GM19397 (cell line): ENCODE measurements around the gene HEXIM1.

Experiments used
- ATAC-seq: cut with Tn5 transposase; IDR thresholded peaks from one replicate; pipeline ENCODE4 v1.9.1; 2021; ENCODE audit warnings: mild to moderate bottlenecking, moderate library complexity; ENCODE audit not compliant: unreplicated experiment

HEXIM1 gene

GRCh38 chr17:45145035-45145389 is 3.3 kb upstream of the HEXIM1 start:
- ATAC-seq: no peak

- no peak for ATAC-seq
These were observed 2.1 kb upstream of the HEXIM1 start for GRCh38 chr17:45146166-45146565.

- no peak for ATAC-seq
These were observed 1.7 kb upstream of the HEXIM1 start for GRCh38 chr17:45146592-45146889.

- ATAC-seq: no peak
These were observed 1.2 kb upstream of the HEXIM1 start for GRCh38 chr17:45146890-45147580.

- ATAC-seq: no peak
These were observed 593 bp upstream of the HEXIM1 start for GRCh38 chr17:45147581-45148182.

- ATAC-seq: peak; percentile 21
These were observed 878 bp downstream of the HEXIM1 start for GRCh38 chr17:45149037-45149668.

GRCh38 chr17:45149669-45150664 is 1.7 kb downstream of the HEXIM1 start:
- ATAC-seq: no peak

- ATAC-seq: no peak
These were observed 2.9 kb downstream of the HEXIM1 start for GRCh38 chr17:45150911-45151809.

- no peak for ATAC-seq
These were observed 6.8 kb downstream of the HEXIM1 start for GRCh38 chr17:45155029-45155428.

- ATAC-seq: no peak
These were observed 7.2 kb downstream of the HEXIM1 start for GRCh38 chr17:45155483-45155882.

- ATAC-seq: no peak
These were observed 8.0 kb downstream of the HEXIM1 start for GRCh38 chr17:45156242-45156641.

- peak; percentile 24 for ATAC-seq
These were observed 12.4 kb downstream of the HEXIM1 start for GRCh38 chr17:45160447-45161287.

GRCh38 chr17:45161288-45162024 is 13.2 kb downstream of the HEXIM1 start, which contains the start of gene HEXIM2:
Gene HEXIM2, plus strand, starts transcription at chr17:45161875. Its CDS starts 919 bp downstream, at chr17:45162794.
- ATAC-seq: peak; percentile 90

GRCh38 chr17:45162025-45162687 is 13.9 kb downstream of the HEXIM1 start:
- no peak for ATAC-seq

GRCh38 chr17:45164734-45165269 is 16.5 kb downstream of the HEXIM1 start:
- ATAC-seq: no peak

- ATAC-seq: no peak
These were observed 20.9 kb downstream of the HEXIM1 start for GRCh38 chr17:45168991-45169752.

- no peak for ATAC-seq
These were observed 22.1 kb downstream of the HEXIM1 start for GRCh38 chr17:45170280-45170930.
